Sigmoid colon (tissue), 7 donors: ENCODE results near the gene OR6S1. TPM values are rescaled to one million over a fixed set of nuclear protein-coding genes. Genes with fewer than 3 reads are reported as not detected.

ENCODE experiments used
- DNase-seq: peaks from one replicate; pipeline ENCODE4 v3.0.0-alpha.2; 2019
- H3K27ac ChIP-seq, 4 donors: fragments of 200-600 bp; sonication (generic); one replicate each; pipeline ENCODE4 v1.5.1; 2016 to 2019; ENCODE audit warnings: mild to moderate bottlenecking in 1 of 4
- H3K27me3 ChIP-seq, 3 donors: fragments of 200-600 bp; sonication (generic); one replicate each; pipeline ENCODE4 v1.5.1; 2019; ENCODE audit warnings: mild to moderate bottlenecking in 1 of 3
- H3K36me3 ChIP-seq, 4 donors: fragments of 200-600 bp; sonication (generic); one replicate each; pipeline ENCODE4 v1.5.1; 2016 to 2019
- H3K4me1 ChIP-seq, 4 donors: fragments of 200-600 bp; sonication (generic); one replicate each; pipeline ENCODE4 v1.5.1; 2017 to 2019
- H3K4me3 ChIP-seq, 4 donors: fragments of 200-600 bp; sonication (generic); one replicate each; pipeline ENCODE4 v1.5.1; 2017 to 2019; ENCODE audit warnings: mild to moderate bottlenecking in 2 of 4, moderate library complexity in 1 of 4
- H3K9me3 ChIP-seq, 4 donors: fragments of 200-600 bp in 3 of 4; sonication (generic) in 3 of 4; one replicate each; pipeline versions ENCODE4 v1.5.1 to v1.6.1; 2013 to 2019
- CTCF ChIP-seq, 4 experiments: fragments of 450-650 bp in 3 of 4; fragments of 200-600 bp in 1 of 4; IDR thresholded peaks; one replicate each; pipeline ENCODE4 v1.5.1; 2016 to 2019; ENCODE audit warnings: antibody characterized with exemption in 4 of 4, mild to moderate bottlenecking in 3 of 4, moderate library complexity in 2 of 4
- EP300 ChIP-seq, 4 donors: sonication (generic); formaldehyde crosslinking; IDR thresholded peaks; one replicate each; pipeline ENCODE4 v1.6.1; 2017; ENCODE audit warnings: antibody characterized with exemption in 4 of 4
- POLR2A ChIP-seq, 2 donors: fragments of 450-650 bp; IDR thresholded peaks; one replicate each; pipeline ENCODE4 v1.6.1; 2016; ENCODE audit warnings: antibody characterized with exemption in 2 of 2, mild to moderate bottlenecking in 2 of 2, moderate library complexity in 2 of 2
- POLR2AphosphoS5 ChIP-seq, 4 donors: sonication (generic); formaldehyde crosslinking; IDR thresholded peaks; one replicate each; pipeline ENCODE4 v1.6.1; 2017; ENCODE audit warnings: antibody characterized with exemption in 4 of 4
- WGBS, 2 donors: extraction: QIAGEN DNeasy Blood & Tissue Kit; methylation state at CpG; one replicate each; pipeline ENCODE4 v1.1.7; 2013; 5-methylcytosine and 5-hydroxymethylcytosine counted together
- intact Hi-C: fragments of 100-400 bp; cut with DNase I; formaldehyde crosslinking; loops from one replicate; pipeline ENCODE4 v1.15.1; 2023
- polyA plus RNA-seq, 3 donors: library from polyadenylated mRNA; stranded (reverse); fragments of 200-250 nt; gene quantifications; one replicate each; pipeline ENCODE4 v1.2.3, GENCODE V29; 2013
- total RNA-seq, 4 donors: library from RNA; depleted of rRNA; stranded (reverse); fragments of >200 nt; gene quantifications; one replicate each; pipeline ENCODE4 v1.1.0, GENCODE V29; 2016
- donor health status: healthy with polysubstance abuse.
- donor health status: Bipolar disorder and iron deficiency.
- donor health status: healthy.

The OR6S1 gene
- total and polyA plus RNA-seq, 7 donors: not detected

DNA sequence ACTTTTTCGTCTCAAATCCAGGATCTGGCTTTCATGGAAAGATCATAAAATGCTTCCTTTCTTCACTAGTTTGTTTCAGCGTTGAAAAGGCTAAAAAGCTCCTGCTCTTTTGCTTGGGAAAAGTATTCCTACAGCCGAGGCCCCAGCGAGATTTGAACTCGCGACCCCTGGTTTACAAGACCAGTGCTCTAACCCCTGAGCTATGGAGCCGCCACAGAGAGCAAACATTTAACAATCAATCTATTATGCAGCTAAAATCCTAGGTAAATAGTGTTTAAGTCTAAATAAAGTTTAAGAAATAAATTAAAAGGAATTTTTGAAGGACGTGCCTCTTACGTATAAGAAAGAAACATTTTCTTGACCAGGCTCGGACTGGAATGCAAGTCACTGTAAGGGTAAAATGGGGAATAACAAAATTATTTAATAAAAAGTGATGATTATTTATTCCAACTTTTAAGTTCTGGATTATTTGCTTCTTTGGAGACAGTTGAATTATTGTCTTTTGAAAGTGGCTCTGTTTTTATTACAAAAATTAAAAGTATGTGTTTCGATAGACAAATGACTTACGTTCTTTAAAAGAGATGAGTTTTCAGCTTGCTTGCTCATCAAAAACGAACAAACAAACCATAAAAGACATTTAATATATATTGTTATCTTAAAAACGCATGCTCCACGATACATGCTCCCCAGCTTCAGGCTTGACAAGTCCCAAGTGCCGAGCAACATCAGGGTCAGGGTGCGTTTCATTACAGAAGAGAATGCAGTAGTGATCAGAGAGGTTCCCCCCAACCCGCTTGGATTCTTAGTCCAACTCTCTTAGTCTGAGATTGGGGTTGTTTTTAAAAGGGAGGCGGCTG is 10.2 kb downstream of the OR6S1 start:
- intact Hi-C loops: no loop called here
- TF ChIP-seq POLR2A (IDR thresholded peaks at IDR 0.05): no peak
- no peak for TF ChIP-seq POLR2AphosphoS5 (IDR thresholded peaks at IDR 0.05)
- no peak for TF ChIP-seq CTCF (IDR thresholded peaks at IDR 0.05)
- TF ChIP-seq EP300 (IDR thresholded peaks at IDR 0.05): no peak
- no peaks in the 10 kb centered on the region for H3K36me3 ChIP-seq
- H3K4me1 ChIP-seq: peaks cover 0 to 40% (median 34%) of the 10 kb centered on the region in 4 donors
- H3K9me3 ChIP-seq: no peaks in the 10 kb centered on the region
- 1% methylated on average over 19 of the region's 19 CpGs for WGBS, 2 donors
- no peak for DNase-seq
- no peaks in the 10 kb centered on the region for H3K27me3 ChIP-seq
- H3K27ac ChIP-seq: no peak overlapping the region
- peak overlapping the region; percentile 14 to 43 (median 28) for H3K4me3 ChIP-seq

GRCh38 chr14:20630340-20631022 is 11.0 kb downstream of the OR6S1 start:
- H3K27me3 ChIP-seq: no peaks in the 10 kb centered on the region
- no peaks in the 10 kb centered on the region for H3K9me3 ChIP-seq
- TF ChIP-seq CTCF (IDR thresholded peaks at IDR 0.05): no peak
- TF ChIP-seq POLR2AphosphoS5 (IDR thresholded peaks at IDR 0.05): no peak
- no peak for TF ChIP-seq POLR2A (IDR thresholded peaks at IDR 0.05)
- no peak for TF ChIP-seq EP300 (IDR thresholded peaks at IDR 0.05)
- peaks cover 0 to 47% (median 42%) of the 10 kb centered on the region in 4 donors for H3K4me1 ChIP-seq
- intact Hi-C loops: no loop called here
- H3K27ac ChIP-seq: no peak overlapping the region
- 1 to 2% methylated on average over 23 of the region's 23 CpGs for WGBS, 2 donors
- H3K4me3 ChIP-seq: peak overlapping the region; percentile 14 to 43 (median 22)
- no peak for DNase-seq
- no peaks in the 10 kb centered on the region for H3K36me3 ChIP-seq

GRCh38 chr14:20628063-20628854 is 13.2 kb downstream of the OR6S1 start:
- intact Hi-C loops: no loop called here
- no peak for DNase-seq
- WGBS, 2 donors: 52 to 56% methylated on average over 10 of the region's 10 CpGs
- H3K36me3 ChIP-seq: no peaks in the 10 kb centered on the region
- TF ChIP-seq POLR2AphosphoS5 (IDR thresholded peaks at IDR 0.05): no peak
- TF ChIP-seq CTCF (IDR thresholded peaks at IDR 0.05): no peak
- TF ChIP-seq EP300 (IDR thresholded peaks at IDR 0.05): no peak
- no peak for TF ChIP-seq POLR2A (IDR thresholded peaks at IDR 0.05)
- H3K9me3 ChIP-seq: no peaks in the 10 kb centered on the region
- H3K27me3 ChIP-seq: peaks cover 0 to 4% (median 0%) of the 10 kb centered on the region in 3 donors
- H3K27ac ChIP-seq: no peak overlapping the region
- H3K4me1 ChIP-seq: peaks cover 0 to 55% (median 44%) of the 10 kb centered on the region in 4 donors
- H3K4me3 ChIP-seq: no peak overlapping the region

- peaks cover 0 to 7% (median 0%) of the 10 kb centered on the region in 3 donors for H3K27me3 ChIP-seq
- H3K4me3 ChIP-seq: no peak overlapping the region
- TF ChIP-seq POLR2AphosphoS5 (IDR thresholded peaks at IDR 0.05) (no peak), EP300 (IDR thresholded peaks at IDR 0.05) (no peak), CTCF (IDR thresholded peaks at IDR 0.05) (no peak), POLR2A (IDR thresholded peaks at IDR 0.05) (no peak)
- H3K27ac ChIP-seq: no peak overlapping the region
- no peak for DNase-seq
- intact Hi-C loops: no loop called here
- no peaks in the 10 kb centered on the region for H3K36me3 ChIP-seq
- no peaks in the 10 kb centered on the region for H3K9me3 ChIP-seq
- peaks cover 0 to 48% (median 42%) of the 10 kb centered on the region in 4 donors for H3K4me1 ChIP-seq
- WGBS, 2 donors: 73 to 76% methylated on average over 5 of the region's 5 CpGs
These were observed 14.0 kb downstream of the OR6S1 start for GRCh38 chr14:20627346-20628027.
